ENCODE results near the gene PSMA8. TPM values are rescaled to one million over a fixed set of nuclear protein-coding genes. Genes with fewer than 3 reads are reported as not detected.

The PSMA8 gene
- total and polyA plus RNA-seq, 2 of the 8 experiments (the other 6 are each of a cell fraction or from before 2014, with no cell fraction given), result not detected

DNA sequence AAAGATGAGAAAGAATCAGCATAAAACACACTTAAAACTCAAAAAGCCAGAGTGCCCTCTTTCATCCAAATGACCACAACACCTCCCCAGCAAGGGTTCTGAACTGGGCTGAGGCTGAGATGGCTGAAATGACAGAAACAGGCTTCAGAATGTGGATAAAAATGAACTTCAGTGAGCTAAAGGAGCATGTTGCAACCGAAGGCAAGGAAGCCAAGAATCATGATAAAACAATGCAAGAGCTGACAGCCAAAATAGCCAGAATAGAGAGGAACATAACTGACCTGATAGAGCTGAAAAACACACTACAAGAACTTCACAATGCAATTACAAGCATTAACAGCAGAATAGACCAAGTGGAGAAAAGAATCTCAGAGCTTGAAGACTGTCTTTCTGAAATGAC is 12.2 kb upstream of the PSMA8 start:
- H3K4me1 ChIP-seq (replicated peaks in 1 of 4; ENCODE audit: control insufficient read depth in 3 of 4, insufficient read depth in 4 of 4, low read length in 3 of 4), result no peaks in the 10 kb centered on the region
- DNase-seq (ENCODE audit: low read depth in 1 of 2, low spot score in 2 of 2) (no peak), FAIRE-seq (no peak)
- CTCF ChIA-PET (ENCODE audit: partially characterized antibody), result no interaction called here
- H4K91ac ChIP-seq (replicated peaks; ENCODE audit: insufficient read length, low read length), result no peak overlapping the region
- H3K79me2 ChIP-seq (ENCODE audit: control insufficient read depth in 1 of 2, insufficient read depth in 2 of 2, low read length in 2 of 2), result no peaks in the 10 kb centered on the region
- H3K9ac ChIP-seq (replicated peaks in 1 of 4; ENCODE audit: extremely low read depth in 1 of 4, low read depth in 3 of 4, low read length in 3 of 4), result no peak overlapping the region
- no peaks in the 10 kb centered on the region for H3K36me3 ChIP-seq (ENCODE audit: control insufficient read depth in 2 of 4, insufficient read depth in 4 of 4, low read length in 3 of 4)
- H4K5ac ChIP-seq (ENCODE audit: insufficient read length, low read depth, low read length), result no peak overlapping the region
- no peaks in the 10 kb centered on the region for H3K27me3 ChIP-seq (replicated peaks in 1 of 4; ENCODE audit: control insufficient read depth in 3 of 4, extremely low read depth in 1 of 4, insufficient read depth in 3 of 4, low read length in 3 of 4)
- H2BK20ac ChIP-seq (ENCODE audit: low read length), result no peak overlapping the region
- POLR2A ChIA-PET (ENCODE audit: partially characterized antibody), result no interaction called here
- H4K8ac ChIP-seq (ENCODE audit: extremely low read depth, insufficient read depth, low read length), result no peak overlapping the region
- H2BK12ac ChIP-seq (ENCODE audit: low read depth, low read length), result no peak overlapping the region
- H3K18ac ChIP-seq (ENCODE audit: extremely low read depth, low read length), result no peak overlapping the region
- H3K4me2 ChIP-seq (ENCODE audit: insufficient read depth in 1 of 2, low read depth in 2 of 2, low read length in 2 of 2), result no peak overlapping the region
- H3K9me3 ChIP-seq (ENCODE audit: insufficient read depth in 2 of 2, low read depth in 1 of 2, low read length in 1 of 2), result peaks cover 0 to 7% of the 10 kb centered on the region in 2 experiments; a peak in 2 of 4 replicates
- no peaks in the 10 kb centered on the region for H4K20me1 ChIP-seq (replicated peaks in 1 of 2; ENCODE audit: control insufficient read depth in 1 of 2, insufficient read depth in 2 of 2, low read length in 2 of 2)
- H3K14ac ChIP-seq (ENCODE audit: insufficient read length), result no peak overlapping the region
- H3K27ac ChIP-seq (ENCODE audit: low read depth, low read length), result no peak overlapping the region
- H3K4ac ChIP-seq (replicated peaks; ENCODE audit: insufficient read length, low read depth, low read length), result no peak overlapping the region
- H2BK5ac ChIP-seq (ENCODE audit: low read depth, low read length), result no peak overlapping the region
- H3K79me1 ChIP-seq (ENCODE audit: low read depth, low read length), result no peaks in the 10 kb centered on the region
- TF ChIP-seq SP1 (IDR thresholded peaks at IDR 0.05; ENCODE audit: low read depth, low read length) (no peak), PHF8 (conservative IDR thresholded peaks at IDR 0.05; ENCODE audit: low read depth, low read length) (no peak), EP300 (IDR thresholded peaks at IDR 0.05; ENCODE audit: borderline replicate concordance in 1 of 2, low read depth in 2 of 2, low read length in 2 of 2) (no peak), GABPA (IDR thresholded peaks at IDR 0.05; ENCODE audit: borderline replicate concordance, insufficient read depth, low read length) (no peak), ATF3 (IDR thresholded peaks at IDR 0.05; ENCODE audit: insufficient read depth, low read depth, low read length) (no peak), NANOG (IDR thresholded peaks at IDR 0.05; ENCODE audit: insufficient read depth, low read depth, low read length, poor library complexity, severe bottlenecking) (no peak)
- no peak overlapping the region for H2BK120ac ChIP-seq (replicated peaks; ENCODE audit: low read depth, low read length)
- no peak overlapping the region for H2BK15ac ChIP-seq (ENCODE audit: low read length)
- H2AFZ ChIP-seq (ENCODE audit: low read length), result no peak overlapping the region
- WGBS, 2 experiments (ENCODE audit: extremely low coverage in 1 of 2, insufficient coverage in 1 of 2, insufficient read length in 1 of 2, insufficient replicate concordance in 2 of 2, low coverage in 1 of 2, low lambda C conversion rate in 2 of 2, missing lambda C conversion rate in 1 of 2), result 83% methylated on average over 1 of the region's 1 CpG; no CpG with 5 or more reads in 1 of the 2 experiments
- no peaks in the 10 kb centered on the region for H3K23me2 ChIP-seq (ENCODE audit: low read depth, low read length)
- no peak overlapping the region for H3K23ac ChIP-seq (ENCODE audit: insufficient read length)
- H3K4me3 ChIP-seq (ENCODE audit: extremely low read depth in 1 of 4, insufficient read depth in 2 of 4, low read depth in 3 of 4, low read length in 4 of 4), result no peak overlapping the region
- H2AK5ac ChIP-seq (ENCODE audit: low read depth, low read length), result no peak overlapping the region
- H3K56ac ChIP-seq (replicated peaks; ENCODE audit: insufficient read length, low read depth, low read length), result no peak overlapping the region

All from H1 (cell line).